ENCODE results near the gene PTPRA.

GRCh38 chr20:2952766-2953165, 79.5 kb downstream of the PTPRA start:
- TF ChIP-seq CTCF (IDR thresholded peaks at IDR 0.05) (no peak), POLR2A (IDR thresholded peaks at IDR 0.05) (no peak), POLR2AphosphoS5 (IDR thresholded peaks at IDR 0.05) (no peak)

Data from stomach (tissue), 4 donors.